Osteoblast (primary cell): Measurements from ENCODE around the gene FOXD2. TPM values are rescaled to one million over a fixed set of nuclear protein-coding genes. Genes with fewer than 3 reads are reported as not detected.
A peak's percentile ranks its signal among the peaks of the same experiment; 100 is the strongest.

ENCODE experiments used
- DNase-seq: peaks from one replicate; pipeline ENCODE4 v3.0.0; 2011; ENCODE audit warnings: low spot score, mixed read lengths; ENCODE audit not compliant: insufficient read length; ENCODE audit errors: missing footprints
- H2AFZ ChIP-seq: 2 replicates; pipeline ENCODE4 v1.6.0; 2011; ENCODE audit warnings: mild to moderate bottlenecking, low read length
- H3K27ac ChIP-seq: 2 replicates; pipeline ENCODE4 v1.5.1; 2011; ENCODE audit warnings: mild to moderate bottlenecking, low read depth, low read length, moderate library complexity
- H3K27me3 ChIP-seq: 2 replicates; pipeline ENCODE4 v1.6.0; 2012; ENCODE audit warnings: mild to moderate bottlenecking, control low read depth, inconsistent platforms, low read length, moderate library complexity; ENCODE audit not compliant: insufficient read depth
- H3K36me3 ChIP-seq: 2 replicates; pipeline ENCODE4 v1.5.1; 2011; ENCODE audit warnings: mild to moderate bottlenecking, low read length, control low read depth, moderate library complexity; ENCODE audit not compliant: insufficient read depth
- H3K4me1 ChIP-seq: 2 replicates; pipeline ENCODE4 v1.5.1; 2011; ENCODE audit warnings: mild to moderate bottlenecking, low read length, control low read depth, moderate library complexity; ENCODE audit not compliant: insufficient read depth
- H3K4me2 ChIP-seq: 2 replicates; pipeline ENCODE4 v1.6.0; 2011; ENCODE audit warnings: mild to moderate bottlenecking, low read length; ENCODE audit not compliant: insufficient read depth
- H3K4me3 ChIP-seq: fragments of 200-600 bp; sonication (generic); 3 replicates; pipeline ENCODE4 v1.5.1; 2012; ENCODE audit warnings: mild to moderate bottlenecking, low read length, inconsistent platforms; ENCODE audit not compliant: insufficient read depth
- H3K79me2 ChIP-seq: 2 replicates; pipeline ENCODE4 v1.6.0; 2012; ENCODE audit warnings: mild to moderate bottlenecking, low read length, control low read depth, inconsistent platforms; ENCODE audit not compliant: insufficient read depth
- H3K9me3 ChIP-seq: 2 replicates; pipeline ENCODE4 v1.5.1; 2011; ENCODE audit warnings: low read depth, low read length, control low read depth
- H4K20me1 ChIP-seq: 2 replicates; pipeline ENCODE4 v1.6.0; 2012; ENCODE audit warnings: mild to moderate bottlenecking, low read length, control low read depth; ENCODE audit not compliant: insufficient read depth
- CTCF ChIP-seq: IDR thresholded peaks from 2 replicates; pipeline ENCODE4 v1.5.1; 2011; ENCODE audit warnings: mild to moderate bottlenecking, low read depth, low read length, moderate library complexity; ENCODE audit errors: extremely low read depth
- total RNA-seq: library from RNA; depleted of rRNA; stranded (reverse); fragments of >200 nt; gene quantifications from 2 replicates; pipeline ENCODE4 v1.2.3, GENCODE V29; 2012

The FOXD2 gene
- total RNA-seq, 1 donor, result 0.72 TPM

- no peaks in the 10 kb centered on the region for H3K36me3 ChIP-seq
- no peak overlapping the region for H2AFZ ChIP-seq
- H3K27me3 ChIP-seq, result peaks cover 75% of the 10 kb centered on the region
- H3K79me2 ChIP-seq, result no peaks in the 10 kb centered on the region
- H4K20me1 ChIP-seq, result no peaks in the 10 kb centered on the region
- DNase-seq, result peak; percentile 81
- no peaks in the 10 kb centered on the region for H3K4me1 ChIP-seq
- H3K4me3 ChIP-seq, result no peak overlapping the region
- H3K9me3 ChIP-seq, result no peaks in the 10 kb centered on the region
- H3K4me2 ChIP-seq, result no peak overlapping the region
- no peak for TF ChIP-seq CTCF
- H3K27ac ChIP-seq, result no peak overlapping the region
Observed at GRCh38 chr1:47444562-47445465, 7.0 kb downstream of the FOXD2 start.

GRCh38 chr1:47445823-47446550 lies 8.1 kb downstream of the FOXD2 start:
- Histone ChIP-seq H3K4me1 (no peaks in the 10 kb centered on the region), H3K79me2 (no peaks in the 10 kb centered on the region), H3K27ac (no peak overlapping the region), H3K4me3 (no peak overlapping the region), H4K20me1 (no peaks in the 10 kb centered on the region), H3K27me3 (peaks cover 64% of the 10 kb centered on the region), H2AFZ (no peak overlapping the region), H3K4me2 (no peak overlapping the region), H3K36me3 (no peaks in the 10 kb centered on the region), H3K9me3 (no peaks in the 10 kb centered on the region)
- TF ChIP-seq CTCF, result no peak
- DNase-seq, result no peak

- Histone ChIP-seq H3K27ac (no peak overlapping the region), H4K20me1 (no peaks in the 10 kb centered on the region), H3K27me3 (peaks cover 49% of the 10 kb centered on the region), H3K9me3 (no peaks in the 10 kb centered on the region), H3K4me3 (no peak overlapping the region), H3K79me2 (no peaks in the 10 kb centered on the region), H3K4me1 (no peaks in the 10 kb centered on the region), H3K36me3 (no peaks in the 10 kb centered on the region), H2AFZ (no peak overlapping the region), H3K4me2 (no peak overlapping the region)
- TF ChIP-seq CTCF, result no peak
- DNase-seq, result no peak
Observed at GRCh38 chr1:47448462-47449222, 10.8 kb downstream of the FOXD2 start.
